H1 (cell line): ENCODE measurements around the gene FGD4. TPM values are rescaled to one million over a fixed set of nuclear protein-coding genes. Genes with fewer than 3 reads are reported as not detected.

ENCODE experiments used
- CTCF ChIA-PET: fragments of 300-600 bp; sonication (Branson Sonifier 250); formaldehyde crosslinking; loops from one replicate; lab custom pipeline; 2021; ENCODE audit not compliant: partially characterized antibody; lab: Charles Lee
- POLR2A ChIA-PET: fragments of 300-600 bp; sonication (Branson Sonifier 250); formaldehyde crosslinking; loops from one replicate; lab custom pipeline; 2021; ENCODE audit warnings: inconsistent platforms; ENCODE audit not compliant: partially characterized antibody; lab: Charles Lee
- DNase-seq, 2 experiments: peaks; one replicate each; pipeline versions ENCODE4 v3.0.0 to v3.0.0-alpha.2; 2010 to 2022; ENCODE audit warnings: low spot score in 2 of 2, low read depth in 1 of 2, mixed read lengths in 1 of 2
- FAIRE-seq: peaks from 2 replicates; lab custom pipeline; 2011; peaks lifted over from hg19 to GRCh38; lab: Jason Lieb, UNC
- H2AFZ ChIP-seq: 2 replicates; pipeline ENCODE4 v1.8.1; 2012; ENCODE audit warnings: low read length, inconsistent platforms
- H2AK5ac ChIP-seq: 2 replicates; pipeline ENCODE4 v1.6.1; 2013; ENCODE audit warnings: low read depth, low read length
- H2BK120ac ChIP-seq: replicated peaks from 2 replicates; pipeline ENCODE3; 2013; ENCODE audit warnings: low read depth, low read length, inconsistent platforms
- H2BK12ac ChIP-seq: 2 replicates; pipeline ENCODE4 v1.6.1; 2013; ENCODE audit warnings: low read depth, low read length
- H2BK15ac ChIP-seq: 2 replicates; pipeline ENCODE4 v1.6.1; 2013; ENCODE audit warnings: low read length
- H2BK20ac ChIP-seq: 2 replicates; pipeline ENCODE4 v1.6.1; 2013; ENCODE audit warnings: low read length
- H2BK5ac ChIP-seq: 2 replicates; pipeline ENCODE4 v1.6.1; 2013; ENCODE audit warnings: low read depth, low read length
- H3K14ac ChIP-seq: 2 replicates; pipeline ENCODE4 v1.6.1; 2013; ENCODE audit warnings: inconsistent platforms; ENCODE audit not compliant: insufficient read length
- H3K18ac ChIP-seq: 2 replicates; pipeline ENCODE4 v1.6.1; 2013; ENCODE audit warnings: low read length; ENCODE audit errors: extremely low read depth
- H3K23ac ChIP-seq: 2 replicates; pipeline ENCODE4 v1.6.1; 2013; ENCODE audit warnings: inconsistent platforms; ENCODE audit not compliant: insufficient read length
- H3K23me2 ChIP-seq: 2 replicates; pipeline ENCODE4 v1.6.1; 2013; ENCODE audit warnings: low read depth, low read length
- H3K27ac ChIP-seq: 2 replicates; pipeline ENCODE4 v1.6.1; 2011; ENCODE audit warnings: low read depth, low read length, inconsistent platforms
- H3K27me3 ChIP-seq, 4 experiments: replicated peaks in 1 of 4; 1 replicate in 1 of 4; 2 replicates in 3 of 4; pipeline versions ENCODE4 v1.6.1 to v1.8.1; 2011 to 2013; ENCODE audit warnings: low read length in 3 of 4, mild to moderate bottlenecking in 3 of 4, inconsistent platforms in 2 of 4, mixed read lengths in 2 of 4, moderate library complexity in 1 of 4; ENCODE audit not compliant: control insufficient read depth in 3 of 4, insufficient read depth in 3 of 4; ENCODE audit errors: extremely low read depth in 1 of 4
- H3K36me3 ChIP-seq, 4 experiments: 2 replicates each; pipeline versions ENCODE4 v1.6.1 to v1.8.1; 2011 to 2013; ENCODE audit warnings: mild to moderate bottlenecking in 4 of 4, low read length in 3 of 4, moderate library complexity in 2 of 4, control low read depth in 1 of 4, inconsistent platforms in 1 of 4; ENCODE audit not compliant: insufficient read depth in 4 of 4, control insufficient read depth in 2 of 4
- H3K4ac ChIP-seq: replicated peaks from 2 replicates; pipeline ENCODE3; 2013; ENCODE audit warnings: low read length, low read depth, mixed read lengths, inconsistent platforms; ENCODE audit not compliant: insufficient read length
- H3K4me1 ChIP-seq, 4 experiments: replicated peaks in 1 of 4; 1 replicate in 1 of 4; 2 replicates in 3 of 4; pipeline versions ENCODE4 v1.6.1 to v1.8.1; 2011 to 2013; ENCODE audit warnings: low read length in 3 of 4, inconsistent platforms in 2 of 4, mixed read lengths in 1 of 4; ENCODE audit not compliant: insufficient read depth in 4 of 4, control insufficient read depth in 3 of 4
- H3K4me2 ChIP-seq, 2 experiments: 2 replicates each; pipeline versions ENCODE4 v1.6.1 to v1.8.1; 2011 to 2013; ENCODE audit warnings: low read depth in 2 of 2, low read length in 2 of 2, control low read depth in 1 of 2, inconsistent platforms in 1 of 2, mild to moderate bottlenecking in 1 of 2; ENCODE audit not compliant: insufficient read depth in 1 of 2
- H3K4me3 ChIP-seq, 4 experiments: fragments of 200-600, 300-600 bp in 1 of 4; sonication (generic), shearing (Covaris generic), sonication (Bioruptor Twin) in 1 of 4; 2 replicates each; pipeline versions ENCODE4 v1.5.1 to v1.8.1; 2011 to 2016; ENCODE audit warnings: low read length in 4 of 4, low read depth in 3 of 4, control low read depth in 2 of 4, inconsistent platforms in 2 of 4, mild to moderate bottlenecking in 2 of 4, mixed read lengths in 1 of 4, moderate library complexity in 1 of 4; ENCODE audit not compliant: insufficient read depth in 2 of 4; ENCODE audit errors: extremely low read depth in 1 of 4
- H3K56ac ChIP-seq: replicated peaks from 2 replicates; pipeline ENCODE3; 2013; ENCODE audit warnings: low read depth, mild to moderate bottlenecking, mixed read lengths, low read length, inconsistent platforms; ENCODE audit not compliant: insufficient read length
- H3K79me1 ChIP-seq: 2 replicates; pipeline ENCODE4 v1.6.1; 2013; ENCODE audit warnings: low read depth, low read length, control low read depth
- H3K79me2 ChIP-seq, 2 experiments: 2 replicates each; pipeline versions ENCODE4 v1.6.1 to v1.8.1; 2012 to 2013; ENCODE audit warnings: low read length in 2 of 2, mild to moderate bottlenecking in 2 of 2, inconsistent platforms in 1 of 2; ENCODE audit not compliant: insufficient read depth in 2 of 2, control insufficient read depth in 1 of 2
- H3K9ac ChIP-seq, 4 experiments: replicated peaks in 1 of 4; 1 replicate in 1 of 4; 2 replicates in 3 of 4; pipeline versions ENCODE4 v1.6.1 to v1.8.1; 2011 to 2013; ENCODE audit warnings: low read depth in 3 of 4, low read length in 3 of 4, control low read depth in 2 of 4, mild to moderate bottlenecking in 2 of 4, moderate library complexity in 2 of 4, inconsistent platforms in 1 of 4; ENCODE audit errors: extremely low read depth in 1 of 4
- H3K9me3 ChIP-seq, 2 experiments: 2 replicates each; pipeline versions ENCODE4 v1.6.1 to v1.8.1; 2012 to 2013; ENCODE audit warnings: mild to moderate bottlenecking in 2 of 2, moderate library complexity in 2 of 2, control low read depth in 1 of 2, inconsistent platforms in 1 of 2, low read depth in 1 of 2, low read length in 1 of 2, mixed read lengths in 1 of 2; ENCODE audit not compliant: insufficient read depth in 2 of 2
- H4K20me1 ChIP-seq, 2 experiments: replicated peaks in 1 of 2; 2 replicates each; pipeline versions ENCODE3 to v1.8.1; 2011 to 2013; ENCODE audit warnings: inconsistent platforms in 2 of 2, low read length in 2 of 2, mild to moderate bottlenecking in 1 of 2; ENCODE audit not compliant: insufficient read depth in 2 of 2, control insufficient read depth in 1 of 2
- H4K5ac ChIP-seq: 2 replicates; pipeline ENCODE4 v1.6.1; 2013; ENCODE audit warnings: low read length, low read depth, mixed read lengths, inconsistent platforms; ENCODE audit not compliant: insufficient read length
- H4K8ac ChIP-seq: 2 replicates; pipeline ENCODE4 v1.8.0; 2013; ENCODE audit warnings: mild to moderate bottlenecking, moderate library complexity, low read length, inconsistent platforms; ENCODE audit not compliant: insufficient read depth; ENCODE audit errors: extremely low read depth
- H4K91ac ChIP-seq: replicated peaks from 2 replicates; pipeline ENCODE3; 2013; ENCODE audit warnings: low read length, mixed read lengths, inconsistent platforms; ENCODE audit not compliant: insufficient read length
- EZH2 ChIP-seq: fragments of 200-600 bp; sonication (generic); IDR thresholded peaks from 2 replicates; pipeline ENCODE4 v1.7.1; 2012; ENCODE audit warnings: low read depth, mild to moderate bottlenecking, moderate library complexity, low read length, inconsistent platforms; ENCODE audit not compliant: severe bottlenecking
- KDM4A ChIP-seq: IDR thresholded peaks from one replicate; pipeline ENCODE4 v1.7.1; 2012; ENCODE audit warnings: low read depth, mild to moderate bottlenecking, moderate library complexity, low read length, inconsistent platforms; ENCODE audit not compliant: severe bottlenecking
- PHF8 ChIP-seq: fragments of 200-600 bp; sonication (generic); conservative IDR thresholded peaks from 2 replicates; pipeline ENCODE4 v1.7.1; 2012; ENCODE audit warnings: low read depth, mild to moderate bottlenecking, inconsistent platforms, low read length, moderate library complexity
- POU5F1 ChIP-seq: IDR thresholded peaks from 2 replicates; pipeline ENCODE4 v1.6.1; 2011; ENCODE audit warnings: low read depth, mild to moderate bottlenecking, low read length, moderate library complexity
- SRF ChIP-seq: IDR thresholded peaks from 2 replicates; pipeline ENCODE4 v1.6.1; 2011; ENCODE audit warnings: mild to moderate bottlenecking, low read depth, low read length, moderate library complexity
- TAF1 ChIP-seq: IDR thresholded peaks from 2 replicates; pipeline ENCODE4 v1.6.1; 2011; ENCODE audit warnings: mild to moderate bottlenecking, low read depth, low read length
- TAF7 ChIP-seq: optimal IDR thresholded peaks from 2 replicates; pipeline ENCODE3; 2011; ENCODE audit warnings: low read depth, mild to moderate bottlenecking, inconsistent platforms, low read length, moderate library complexity, borderline replicate concordance
- WGBS, 2 experiments: shearing (Covaris generic) in 1 of 2; methylation state at CpG; one replicate each; pipeline versions ENCODE4 v1.1.6 to v1.1.7; 2013 to 2015; ENCODE audit warnings: low lambda C conversion rate in 2 of 2, mixed read lengths in 2 of 2, inconsistent platforms in 1 of 2, low coverage in 1 of 2, missing lambda C conversion rate in 1 of 2; ENCODE audit not compliant: insufficient replicate concordance in 2 of 2, insufficient coverage in 1 of 2, insufficient read length in 1 of 2; ENCODE audit errors: extremely low coverage in 1 of 2, missing lambda C conversion rate in 1 of 2; 5-methylcytosine and 5-hydroxymethylcytosine counted together
- polyA plus RNA-seq, 7 experiments: library from polyadenylated mRNA; depleted of rRNA in 3 of 7; stranded (reverse) in 5 of 7; unstranded in 2 of 7; fragments of >200 nt in 5 of 7; fragments of 200-250 nt in 2 of 7; gene quantifications; 1 replicate in 5 of 7; 2 replicates in 1 of 7; 4 replicates in 1 of 7; pipeline versions ENCODE4 v1.2.1 to v1.2.3, GENCODE V29; 2011 to 2013; ENCODE audit warnings: missing spikeins in 2 of 7, mixed read lengths in 2 of 7
- total RNA-seq: library from RNA; stranded (reverse); fragmentation: NEBNext Ultra II Directional; extraction: Animal tissue kit (Norgen Biotek cat#: 25700); gene quantifications from 2 replicates; pipeline ENCODE4 v1.2.1, GENCODE V29; 2021
- TF ChIP-seq, protein P1 (sequence below), 3 experiments: IDR thresholded peaks; 1 replicate in 2 of 3; 2 replicates in 1 of 3; pipeline versions ENCODE4 v1.5.1 to v1.6.1; 2011; ENCODE audit warnings: low read length in 3 of 3, mild to moderate bottlenecking in 3 of 3, inconsistent platforms in 2 of 3, low read depth in 1 of 3, moderate library complexity in 1 of 3; ENCODE audit not compliant: insufficient read depth in 1 of 3; ENCODE audit errors: control extremely low read depth in 1 of 3
- TF ChIP-seq, protein P2 (sequence below): IDR thresholded peaks from 2 replicates; pipeline ENCODE4 v1.6.1; 2012; ENCODE audit warnings: low read length, inconsistent platforms

FGD4 gene
- total and polyA plus RNA-seq, 2 of the 8 experiments (the other 6 are each of a cell fraction or from before 2014, with no cell fraction given): 8.5 to 48.2 TPM

DNA sequence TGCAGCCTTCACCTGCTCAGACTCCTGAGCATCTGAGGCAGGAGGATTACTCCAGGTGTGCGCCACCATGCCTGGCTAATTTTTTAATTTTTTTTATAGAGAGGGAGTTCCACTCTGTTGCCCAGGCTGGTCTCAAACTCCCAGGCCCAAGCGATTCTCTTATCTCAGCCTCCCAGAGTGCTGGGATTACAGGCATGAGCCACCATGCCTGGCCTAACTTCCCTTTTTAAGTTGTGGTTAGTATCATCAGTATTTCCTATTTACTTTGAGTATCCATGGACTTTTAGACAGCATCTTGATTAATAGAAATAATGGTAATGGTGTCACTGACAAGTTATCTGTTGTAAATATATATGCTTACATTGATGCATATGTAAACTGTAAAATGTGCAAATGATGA, 116.9 kb downstream of the FGD4 start:
- ChIA-PET CTCF (interaction anchor here (0.6 kb wide), 1 partner anchor 152 kb away, joined by 3 read pairs; no protein-coding TSS in a partner anchor), POLR2A (interaction anchor here (1.2 kb wide), 1 partner anchor 118 kb away, joined by 3 read pairs; no protein-coding TSS in a partner anchor)
- H2BK120ac ChIP-seq: no peak overlapping the region
- no peak overlapping the region for H2AK5ac ChIP-seq
- FAIRE-seq (no peak), DNase-seq (no peak)
- H3K23me2 ChIP-seq: peaks cover 2% of the 10 kb centered on the region; the same call in 1 of the 2 replicates
- peaks cover 0 to 93% of the 10 kb centered on the region in 2 experiments; a peak in 3 of 4 replicates for H3K79me2 ChIP-seq
- H4K91ac ChIP-seq: no peak overlapping the region
- no peaks in the 10 kb centered on the region; a peak in 1 of 8 replicates for H3K36me3 ChIP-seq
- WGBS, 2 experiments: 89% methylated on average over 2 of the region's 2 CpGs; no CpG with 5 or more reads in 1 of the 2 experiments
- no peak overlapping the region for H2BK20ac ChIP-seq
- no peak overlapping the region for H3K18ac ChIP-seq
- H3K27me3 ChIP-seq: no peaks in the 10 kb centered on the region
- H2AFZ ChIP-seq: no peak overlapping the region
- H3K9me3 ChIP-seq: no peaks in the 10 kb centered on the region
- H2BK12ac ChIP-seq: no peak overlapping the region
- peaks cover 0 to 4% (median 1%) of the 10 kb centered on the region in 4 experiments; a peak in 3 of 7 replicates for H3K4me1 ChIP-seq
- H3K27ac ChIP-seq: 0 out of 2 replicates have a peak overlapping the region, but pooled peaks have one; percentile 8
- peaks cover 10% of the 10 kb centered on the region in 2 experiments for H4K20me1 ChIP-seq
- H3K4ac ChIP-seq: no peak overlapping the region
- H4K5ac ChIP-seq: no peak overlapping the region
- no peak overlapping the region for H3K4me2 ChIP-seq
- no peak overlapping the region for H3K23ac ChIP-seq
- no peak overlapping the region for H3K56ac ChIP-seq
- no peak overlapping the region for H3K14ac ChIP-seq
- no peak overlapping the region for H3K9ac ChIP-seq
- H4K8ac ChIP-seq: no peak overlapping the region
- H2BK5ac ChIP-seq: no peak overlapping the region
- H3K4me3 ChIP-seq: no peak overlapping the region
- H2BK15ac ChIP-seq: no peak overlapping the region
- peaks cover 7% of the 10 kb centered on the region; the same call in 1 of the 2 replicates for H3K79me1 ChIP-seq
- TF ChIP-seq EZH2: no peak
- TF ChIP-seq, protein P1, sequence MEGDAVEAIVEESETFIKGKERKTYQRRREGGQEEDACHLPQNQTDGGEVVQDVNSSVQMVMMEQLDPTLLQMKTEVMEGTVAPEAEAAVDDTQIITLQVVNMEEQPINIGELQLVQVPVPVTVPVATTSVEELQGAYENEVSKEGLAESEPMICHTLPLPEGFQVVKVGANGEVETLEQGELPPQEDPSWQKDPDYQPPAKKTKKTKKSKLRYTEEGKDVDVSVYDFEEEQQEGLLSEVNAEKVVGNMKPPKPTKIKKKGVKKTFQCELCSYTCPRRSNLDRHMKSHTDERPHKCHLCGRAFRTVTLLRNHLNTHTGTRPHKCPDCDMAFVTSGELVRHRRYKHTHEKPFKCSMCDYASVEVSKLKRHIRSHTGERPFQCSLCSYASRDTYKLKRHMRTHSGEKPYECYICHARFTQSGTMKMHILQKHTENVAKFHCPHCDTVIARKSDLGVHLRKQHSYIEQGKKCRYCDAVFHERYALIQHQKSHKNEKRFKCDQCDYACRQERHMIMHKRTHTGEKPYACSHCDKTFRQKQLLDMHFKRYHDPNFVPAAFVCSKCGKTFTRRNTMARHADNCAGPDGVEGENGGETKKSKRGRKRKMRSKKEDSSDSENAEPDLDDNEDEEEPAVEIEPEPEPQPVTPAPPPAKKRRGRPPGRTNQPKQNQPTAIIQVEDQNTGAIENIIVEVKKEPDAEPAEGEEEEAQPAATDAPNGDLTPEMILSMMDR (IDR thresholded peaks at IDR 0.05; ENCODE audit: control extremely low read depth in 1 of 3, insufficient read depth in 1 of 3, low read depth in 1 of 3, low read length in 3 of 3): no peak
- TF ChIP-seq, protein P2, sequence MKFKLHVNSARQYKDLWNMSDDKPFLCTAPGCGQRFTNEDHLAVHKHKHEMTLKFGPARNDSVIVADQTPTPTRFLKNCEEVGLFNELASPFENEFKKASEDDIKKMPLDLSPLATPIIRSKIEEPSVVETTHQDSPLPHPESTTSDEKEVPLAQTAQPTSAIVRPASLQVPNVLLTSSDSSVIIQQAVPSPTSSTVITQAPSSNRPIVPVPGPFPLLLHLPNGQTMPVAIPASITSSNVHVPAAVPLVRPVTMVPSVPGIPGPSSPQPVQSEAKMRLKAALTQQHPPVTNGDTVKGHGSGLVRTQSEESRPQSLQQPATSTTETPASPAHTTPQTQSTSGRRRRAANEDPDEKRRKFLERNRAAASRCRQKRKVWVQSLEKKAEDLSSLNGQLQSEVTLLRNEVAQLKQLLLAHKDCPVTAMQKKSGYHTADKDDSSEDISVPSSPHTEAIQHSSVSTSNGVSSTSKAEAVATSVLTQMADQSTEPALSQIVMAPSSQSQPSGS: no peak
- no peak for TF ChIP-seq PHF8
- no peak for TF ChIP-seq TAF7
- TF ChIP-seq KDM4A: no peak
- TF ChIP-seq TAF1: no peak
- TF ChIP-seq POU5F1: no peak
- TF ChIP-seq SRF: no peak
